OCI-LY7 (cell line): ENCODE data around the gene ARHGAP33.

Source experiments
- EZH2phosphoT487 ChIP-seq: fragments of 200-600 bp; sonication (generic); IDR thresholded peaks from 2 replicates; pipeline ENCODE4 v1.6.1; 2018; ENCODE audit warnings: low read depth, borderline replicate concordance, mild to moderate bottlenecking, mixed run types, antibody characterized with exemption, low read length, moderate library complexity, mixed read lengths
- TF ChIP-seq, protein P1 (sequence below): fragments of 200-600 bp; sonication (generic); conservative IDR thresholded peaks from 2 replicates; pipeline ENCODE4 v1.5.1; 2014; ENCODE audit warnings: mild to moderate bottlenecking, antibody characterized with exemption, low read length, moderate library complexity, mixed read lengths

DNA sequence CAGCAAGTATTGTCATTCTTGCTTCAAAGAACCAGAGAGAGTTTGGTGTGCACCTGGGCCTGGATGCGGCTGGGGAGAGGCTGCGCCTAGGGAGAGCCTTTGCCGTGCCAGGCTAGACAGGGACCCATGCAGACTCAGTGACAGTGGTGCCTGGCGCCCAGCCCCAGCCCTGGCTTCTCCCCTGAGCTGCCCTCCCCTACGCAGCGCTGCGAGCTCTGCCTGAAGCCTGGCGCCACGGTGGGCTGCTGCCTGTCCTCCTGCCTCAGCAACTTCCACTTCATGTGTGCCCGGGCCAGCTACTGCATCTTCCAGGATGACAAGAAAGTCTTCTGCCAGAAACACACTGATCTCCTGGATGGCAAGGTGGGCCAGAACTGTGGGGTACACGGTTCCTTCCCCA lies 45.6 kb upstream of the ARHGAP33 start:
- TF ChIP-seq, protein P1, sequence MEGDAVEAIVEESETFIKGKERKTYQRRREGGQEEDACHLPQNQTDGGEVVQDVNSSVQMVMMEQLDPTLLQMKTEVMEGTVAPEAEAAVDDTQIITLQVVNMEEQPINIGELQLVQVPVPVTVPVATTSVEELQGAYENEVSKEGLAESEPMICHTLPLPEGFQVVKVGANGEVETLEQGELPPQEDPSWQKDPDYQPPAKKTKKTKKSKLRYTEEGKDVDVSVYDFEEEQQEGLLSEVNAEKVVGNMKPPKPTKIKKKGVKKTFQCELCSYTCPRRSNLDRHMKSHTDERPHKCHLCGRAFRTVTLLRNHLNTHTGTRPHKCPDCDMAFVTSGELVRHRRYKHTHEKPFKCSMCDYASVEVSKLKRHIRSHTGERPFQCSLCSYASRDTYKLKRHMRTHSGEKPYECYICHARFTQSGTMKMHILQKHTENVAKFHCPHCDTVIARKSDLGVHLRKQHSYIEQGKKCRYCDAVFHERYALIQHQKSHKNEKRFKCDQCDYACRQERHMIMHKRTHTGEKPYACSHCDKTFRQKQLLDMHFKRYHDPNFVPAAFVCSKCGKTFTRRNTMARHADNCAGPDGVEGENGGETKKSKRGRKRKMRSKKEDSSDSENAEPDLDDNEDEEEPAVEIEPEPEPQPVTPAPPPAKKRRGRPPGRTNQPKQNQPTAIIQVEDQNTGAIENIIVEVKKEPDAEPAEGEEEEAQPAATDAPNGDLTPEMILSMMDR: no peak
- no peak for TF ChIP-seq EZH2phosphoT487
